ENCODE results near the gene IFRD1.

Gene IFRD1

GRCh38 chr7:112485766-112486165 is 35.5 kb downstream of the IFRD1 start:
- H3K4me3 ChIP-seq (ENCODE audit: low read depth, low read length) = no peak overlapping the region
- TF ChIP-seq CTCF (IDR thresholded peaks at IDR 0.05; ENCODE audit: control insufficient read depth, extremely low read depth, insufficient read depth) = no peak
- no peak for DNase-seq (ENCODE audit: low read depth)

DNA sequence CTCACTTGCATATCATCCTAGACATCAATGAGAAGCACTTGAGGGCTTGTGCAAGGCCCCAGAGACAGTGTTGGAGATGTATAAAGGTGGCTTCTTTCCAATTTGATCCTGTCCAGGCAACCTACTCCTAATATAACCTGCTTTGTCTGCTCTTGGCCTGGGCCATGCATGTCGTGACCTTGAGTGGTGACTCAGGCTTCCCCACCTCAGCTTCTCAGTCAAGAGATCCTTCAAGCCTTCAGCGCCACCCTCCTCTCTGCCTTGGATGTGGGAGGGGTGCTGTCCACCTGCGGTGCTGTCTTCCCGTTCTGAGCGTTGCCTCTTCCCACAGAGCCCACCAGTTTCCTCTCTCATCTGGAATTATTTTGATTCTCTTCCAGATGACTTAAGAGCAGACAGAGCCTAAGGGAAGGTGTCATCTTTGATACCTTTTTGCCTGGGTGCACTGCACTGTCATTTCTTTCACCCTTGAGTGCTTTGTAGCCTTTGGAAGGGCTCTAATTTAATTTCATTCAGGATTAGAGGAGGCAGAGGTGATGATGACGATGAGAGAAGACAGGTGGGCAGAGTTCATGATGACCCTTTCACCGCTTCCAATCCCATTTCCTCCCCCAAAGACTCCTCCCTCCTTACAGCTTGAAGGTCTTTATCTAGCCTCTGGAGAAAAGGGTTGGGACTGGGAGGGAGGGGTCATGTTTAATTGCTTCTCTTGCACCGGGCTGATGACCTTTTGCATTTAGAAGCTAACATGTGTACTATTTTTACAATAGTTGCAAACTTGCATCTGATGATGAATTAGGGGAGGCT is 37.4 kb downstream of the IFRD1 start:
- no peak for TF ChIP-seq CTCF (IDR thresholded peaks at IDR 0.05; ENCODE audit: control insufficient read depth, extremely low read depth, insufficient read depth)
- no peak overlapping the region for H3K4me3 ChIP-seq (ENCODE audit: low read depth, low read length)
- DNase-seq (ENCODE audit: low read depth) = no peak

- no peak for DNase-seq (ENCODE audit: low read depth)
- H3K4me3 ChIP-seq (ENCODE audit: low read depth, low read length) = no peak overlapping the region
- TF ChIP-seq CTCF (IDR thresholded peaks at IDR 0.05; ENCODE audit: control insufficient read depth, extremely low read depth, insufficient read depth) = no peak
Observed at GRCh38 chr7:112488264-112488552, 37.9 kb downstream of the IFRD1 start.

GRCh38 chr7:112492186-112492585 is 41.9 kb downstream of the IFRD1 start:
- TF ChIP-seq CTCF (IDR thresholded peaks at IDR 0.05; ENCODE audit: control insufficient read depth, extremely low read depth, insufficient read depth) = no peak
- no peak overlapping the region for H3K4me3 ChIP-seq (ENCODE audit: low read depth, low read length)
- no peak for DNase-seq (ENCODE audit: low read depth)

GRCh38 chr7:112494656-112495055 is 44.4 kb downstream of the IFRD1 start:
- no peak for TF ChIP-seq CTCF (IDR thresholded peaks at IDR 0.05; ENCODE audit: control insufficient read depth, extremely low read depth, insufficient read depth)
- no peak overlapping the region for H3K4me3 ChIP-seq (ENCODE audit: low read depth, low read length)
- no peak for DNase-seq (ENCODE audit: low read depth)

- TF ChIP-seq CTCF (IDR thresholded peaks at IDR 0.05; ENCODE audit: control insufficient read depth, extremely low read depth, insufficient read depth) = no peak
- H3K4me3 ChIP-seq (ENCODE audit: low read depth, low read length) = no peak overlapping the region
- DNase-seq (ENCODE audit: low read depth) = no peak
Observed at GRCh38 chr7:112495156-112495788, 45.0 kb downstream of the IFRD1 start.
